Endothelial cell of umbilical vein (primary cell): ENCODE measurements around the gene GDPD4. TPM values are rescaled to one million over a fixed set of nuclear protein-coding genes. Genes with fewer than 3 reads are reported as not detected.

Source experiments
- BruUV-seq: library from RNA; stranded (reverse); fragments of 400-500 nt; replicated peaks from 2 replicates; lab custom pipeline; 2021; lab: Mats Ljungman, UMichigan
- CTCF ChIA-PET: fragments of 300-600, 350-600 bp; sonication (Branson Sonifier 250); formaldehyde crosslinking; loops from one replicate; lab custom pipeline; 2021; ENCODE audit warnings: antibody characterized with exemption, inconsistent platforms; lab: Charles Lee
- POLR2A ChIA-PET: fragments of 300-600, 350-600 bp; sonication (Branson Sonifier 250); formaldehyde crosslinking; loops from one replicate; lab custom pipeline; 2021; ENCODE audit warnings: antibody characterized with exemption, inconsistent platforms; lab: Charles Lee
- DNase-seq: peaks from one replicate; pipeline ENCODE4 v3.0.0-alpha.2; 2011; ENCODE audit warnings: low read depth, low spot score
- FAIRE-seq: peaks from 2 replicates; lab custom pipeline; 2011; peaks lifted over from hg19 to GRCh38; lab: Jason Lieb, UNC
- H2AFZ ChIP-seq: 2 replicates; pipeline ENCODE4 v1.6.0; 2012; ENCODE audit warnings: low read depth, low read length, control low read depth, inconsistent platforms
- H3K27ac ChIP-seq: 2 replicates; pipeline ENCODE4 v1.5.1; 2011; ENCODE audit warnings: low read depth, mild to moderate bottlenecking, control low read depth, low read length, moderate library complexity; ENCODE audit not compliant: insufficient read depth
- H3K27me3 ChIP-seq, 2 experiments: 2 replicates each; pipeline versions ENCODE4 v1.6.0 to v1.6.1; 2011; ENCODE audit warnings: low read length in 2 of 2, mixed read lengths in 1 of 2; ENCODE audit not compliant: control insufficient read depth in 2 of 2, insufficient read depth in 2 of 2
- H3K36me3 ChIP-seq, 2 experiments: 2 replicates in 1 of 2; 3 replicates in 1 of 2; pipeline ENCODE4 v1.5.1; 2011; ENCODE audit warnings: low read length in 2 of 2, mild to moderate bottlenecking in 1 of 2, moderate library complexity in 1 of 2; ENCODE audit not compliant: control insufficient read depth in 2 of 2, insufficient read depth in 2 of 2; ENCODE audit errors: extremely low read depth in 1 of 2
- H3K4me1 ChIP-seq: 3 replicates; pipeline ENCODE4 v1.5.1; 2011; ENCODE audit warnings: mild to moderate bottlenecking, low read length; ENCODE audit not compliant: control insufficient read depth, insufficient read depth; ENCODE audit errors: extremely low read depth
- H3K4me2 ChIP-seq: 2 replicates; pipeline ENCODE4 v1.6.1; 2011; ENCODE audit warnings: low read length, control low read depth, mixed read lengths; ENCODE audit not compliant: insufficient read depth
- H3K4me3 ChIP-seq, 3 experiments: fragments of 200-600 bp in 1 of 3; sonication (generic), shearing (Covaris generic) in 1 of 3; replicated peaks in 1 of 3; 2 replicates each; pipeline ENCODE4 v1.5.1; 2011 to 2016; ENCODE audit warnings: control low read depth in 3 of 3, low read length in 3 of 3, mild to moderate bottlenecking in 2 of 3, inconsistent platforms in 1 of 3, low read depth in 1 of 3, moderate library complexity in 1 of 3; ENCODE audit not compliant: insufficient read depth in 1 of 3
- H3K79me2 ChIP-seq: 2 replicates; pipeline ENCODE4 v1.6.0; 2012; ENCODE audit warnings: low read length, inconsistent platforms; ENCODE audit not compliant: control insufficient read depth, insufficient read depth
- H3K9ac ChIP-seq: replicated peaks from 2 replicates; pipeline ENCODE3; 2011; ENCODE audit warnings: low read length, control low read depth; ENCODE audit not compliant: insufficient read depth; ENCODE audit errors: extremely low read depth
- H3K9me1 ChIP-seq: replicated peaks from 3 replicates; pipeline ENCODE4 v1.6.0; 2011; ENCODE audit warnings: mild to moderate bottlenecking, low read length; ENCODE audit not compliant: control insufficient read depth, insufficient read depth; ENCODE audit errors: extremely low read depth
- H3K9me3 ChIP-seq: replicated peaks from 2 replicates; pipeline ENCODE4 v1.5.1; 2012; ENCODE audit warnings: low read length, inconsistent platforms; ENCODE audit not compliant: control insufficient read depth, insufficient read depth
- H4K20me1 ChIP-seq: replicated peaks from 2 replicates; pipeline ENCODE3; 2011; ENCODE audit warnings: mild to moderate bottlenecking, low read length; ENCODE audit not compliant: control insufficient read depth, insufficient read depth; ENCODE audit errors: extremely low read depth
- CTCF ChIP-seq, 2 donors: IDR thresholded peaks; 1 replicate in 1 of 2; 2 replicates in 1 of 2; pipeline ENCODE4 v1.5.1; 2011; ENCODE audit warnings: low read length in 2 of 2, mild to moderate bottlenecking in 2 of 2, moderate library complexity in 2 of 2, control low read depth in 1 of 2, inconsistent platforms in 1 of 2, low read depth in 1 of 2; ENCODE audit not compliant: insufficient read depth in 1 of 2; ENCODE audit errors: extremely low read depth in 1 of 2
- EZH2 ChIP-seq: IDR thresholded peaks from 2 replicates; pipeline ENCODE4 v1.6.1; 2012; ENCODE audit warnings: borderline replicate concordance, low read depth, mild to moderate bottlenecking, moderate library complexity, low read length, inconsistent platforms; ENCODE audit not compliant: severe bottlenecking
- FOS ChIP-seq: IDR thresholded peaks from 2 replicates; pipeline ENCODE4 v1.6.1; 2011; ENCODE audit warnings: mild to moderate bottlenecking, low read length, moderate library complexity, borderline replicate concordance; ENCODE audit not compliant: insufficient read depth
- GATA2 ChIP-seq: IDR thresholded peaks from 2 replicates; pipeline ENCODE4 v1.7.0; 2011; ENCODE audit warnings: low read depth, mild to moderate bottlenecking, moderate library complexity, mixed read lengths, low read length; ENCODE audit not compliant: insufficient read length, insufficient read depth
- JUN ChIP-seq: IDR thresholded peaks from 2 replicates; pipeline ENCODE4 v1.6.1; 2011; ENCODE audit warnings: borderline replicate concordance, low read depth; ENCODE audit not compliant: insufficient read length, insufficient read depth
- MAX ChIP-seq: IDR thresholded peaks from 2 replicates; pipeline ENCODE4 v1.6.1; 2011; ENCODE audit not compliant: insufficient read depth, insufficient read length
- MYC ChIP-seq: IDR thresholded peaks from one replicate; pipeline ENCODE4 v1.6.1; 2011; ENCODE audit warnings: mild to moderate bottlenecking, low read depth, low read length
- POLR2A ChIP-seq: IDR thresholded peaks from 2 replicates; pipeline ENCODE4 v1.6.1; 2012; ENCODE audit warnings: low read depth, mild to moderate bottlenecking, control low read depth, low read length
- POLR2AphosphoS5 ChIP-seq: IDR thresholded peaks from 2 replicates; pipeline ENCODE4 v1.6.1; 2012; ENCODE audit warnings: low read depth, mild to moderate bottlenecking, control low read depth, low read length, moderate library complexity; ENCODE audit not compliant: insufficient read depth
- dilution Hi-C: fragments of 300-500 bp; cut with MboI; formaldehyde crosslinking; loops from one replicate; pipeline ENCODE4 v1.15.0; 2019; ENCODE audit warnings: low sequenced_read_pairs; ENCODE audit not compliant: extremely low pct_ligation_motif_present
- intact Hi-C: fragments of 100-400 bp; cut with micrococcal nuclease; formaldehyde crosslinking; loops from one replicate; pipeline ENCODE4 v1.10.0; 2022
- polyA plus RNA-seq, 4 experiments: library from polyadenylated mRNA; depleted of rRNA in 3 of 4; stranded (reverse) in 3 of 4; unstranded in 1 of 4; fragments of >200 nt; gene quantifications; 2 replicates each; pipeline versions ENCODE4 v1.2.1 to v1.2.3, GENCODE V29; 2011 to 2012; ENCODE audit warnings: missing spikeins in 1 of 4
- total RNA-seq: library from RNA; stranded (reverse); gene quantifications from 2 replicates; pipeline ENCODE4 v1.2.3, GENCODE V29; 2021

The GDPD4 gene
- total and polyA plus RNA-seq, 2 donors (not counting 3 experiments of a cell fraction or from before 2014, with no cell fraction given): not detected

- Histone ChIP-seq H3K36me3 (no peaks in the 10 kb centered on the region), H3K27ac (no peak overlapping the region), H2AFZ (no peak overlapping the region), H3K9me3 (no peaks in the 10 kb centered on the region), H3K4me2 (no peak overlapping the region), H3K9me1 (no peaks in the 10 kb centered on the region), H3K9ac (no peak overlapping the region), H3K79me2 (no peaks in the 10 kb centered on the region), H4K20me1 (no peaks in the 10 kb centered on the region), H3K27me3 (no peaks in the 10 kb centered on the region), H3K4me3 (no peak overlapping the region), H3K4me1 (no peaks in the 10 kb centered on the region)
- intact Hi-C loops (no loop called here), dilution Hi-C loops (no loop called here)
- ChIA-PET CTCF (interaction anchor here (1.1 kb wide), 1 partner anchor 201 kb away, joined by 3 read pairs; no protein-coding TSS in a partner anchor), POLR2A (no interaction called here)
- no TSS peak for BruUV-seq
- FAIRE-seq (no peak), DNase-seq (no peak)
- no peak for TF ChIP-seq POLR2AphosphoS5
- TF ChIP-seq JUN: no peak
- no peak for TF ChIP-seq EZH2
- TF ChIP-seq CTCF (IDR thresholded peaks at IDR 0.05; ENCODE audit: extremely low read depth in 1 of 2, insufficient read depth in 1 of 2, low read depth in 1 of 2, low read length in 2 of 2): no peak
- no peak for TF ChIP-seq MYC
- TF ChIP-seq POLR2A: no peak
- TF ChIP-seq FOS: no peak
- no peak for TF ChIP-seq MAX
- TF ChIP-seq GATA2: no peak
These were observed 45.6 kb upstream of the GDPD4 start for GRCh38 chr11:77346906-77347603.
